Astrocyte of the spinal cord (primary cell): ENCODE data around the gene TEX13A.
A peak's percentile ranks its signal among the peaks of the same experiment; 100 is the strongest.

Experiments used
- DNase-seq: peaks from one replicate; pipeline ENCODE4 v3.0.0; 2011; ENCODE audit warnings: low read depth, low spot score
- H3K4me3 ChIP-seq: 2 replicates; pipeline ENCODE4 v1.5.1; 2011; ENCODE audit warnings: low read depth, mild to moderate bottlenecking, low read length, moderate library complexity
- CTCF ChIP-seq: IDR thresholded peaks from 2 replicates; pipeline ENCODE4 v1.5.1; 2012; ENCODE audit warnings: low read depth, mild to moderate bottlenecking, low read length, inconsistent platforms
- in situ Hi-C: cut with HindIII; loops from 2 replicates; pipeline ENCODE4 v1.10.0; 2017; ENCODE audit warnings: low sequenced_read_pairs

TEX13A gene

GRCh38 chrX:105190252-105190853, 30.1 kb downstream of the TEX13A start:
- TF ChIP-seq CTCF: peak; percentile 78
- DNase-seq: peak; percentile 40
- no peak overlapping the region for H3K4me3 ChIP-seq
- in situ Hi-C loops: no loop called here

GRCh38 chrX:105189093-105189492, 31.4 kb downstream of the TEX13A start:
- no peak overlapping the region for H3K4me3 ChIP-seq
- no peak for DNase-seq
- in situ Hi-C loops: no loop called here
- TF ChIP-seq CTCF: no peak

- DNase-seq: no peak
- H3K4me3 ChIP-seq: no peak overlapping the region
- in situ Hi-C loops: no loop called here
- no peak for TF ChIP-seq CTCF
Measured at GRCh38 chrX:105179644-105180043, 40.9 kb downstream of the TEX13A start.

GRCh38 chrX:105173071-105173470, 47.4 kb downstream of the TEX13A start:
- TF ChIP-seq CTCF: no peak
- no peak for DNase-seq
- in situ Hi-C loops: no loop called here
- H3K4me3 ChIP-seq: no peak overlapping the region
